Measurements from ENCODE around the gene NRP2.

DNA sequence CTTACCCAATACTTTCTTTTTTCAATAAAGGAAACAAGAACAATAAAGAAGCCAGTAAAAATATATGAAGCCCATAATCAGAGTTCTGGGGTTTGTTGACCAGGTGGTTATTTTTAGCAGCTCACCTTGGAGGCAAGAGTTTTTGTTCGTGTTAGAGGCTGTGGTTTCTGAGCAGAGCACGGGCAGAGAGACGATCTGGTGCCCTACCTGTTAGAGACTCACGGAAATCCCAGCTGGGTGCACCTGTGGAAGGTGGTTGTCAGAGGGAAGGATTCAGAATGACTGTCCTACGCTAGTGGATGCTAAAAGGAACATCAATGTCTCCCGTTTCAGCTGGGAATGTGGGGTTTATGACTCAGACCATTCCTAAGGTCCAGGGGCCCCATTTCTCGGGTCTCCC lies 87.6 kb downstream of the NRP2 start:
- TF ChIP-seq CTCF (IDR thresholded peaks at IDR 0.05): no peak
- no peak for TF ChIP-seq EZH2 (IDR thresholded peaks at IDR 0.05; ENCODE audit: borderline replicate concordance, insufficient read depth, low read depth, low read length, poor library complexity, severe bottlenecking)

All from B cell (primary cell).